Breast epithelium (tissue), 3 donors: Measurements from ENCODE around the gene RHD.

Experiments used
- CTCF ChIP-seq, 3 donors: fragments of 450-650 bp; IDR thresholded peaks; one replicate each; pipeline ENCODE4 v1.5.1; 2016 to 2017; ENCODE audit warnings: antibody characterized with exemption in 3 of 3, mild to moderate bottlenecking in 3 of 3, moderate library complexity in 3 of 3
- POLR2A ChIP-seq: fragments of 450-650 bp; IDR thresholded peaks from one replicate; pipeline ENCODE4 v1.6.1; 2016; ENCODE audit warnings: antibody characterized with exemption, mild to moderate bottlenecking, moderate library complexity
- POLR2AphosphoS5 ChIP-seq, 3 donors: sonication (generic); formaldehyde crosslinking; IDR thresholded peaks; one replicate each; pipeline ENCODE4 v1.6.1; 2017; ENCODE audit warnings: antibody characterized with exemption in 3 of 3

GRCh38 chr1:25232866-25233784 lies 39.2 kb upstream of the RHD start:
- TF ChIP-seq CTCF (IDR thresholded peaks at IDR 0.05): no peak
- no peak for TF ChIP-seq POLR2A
- TF ChIP-seq POLR2AphosphoS5 (IDR thresholded peaks at IDR 0.05): peak in 2 of 3 donors; percentile 5 to 50
